AG04450 (cell line): ENCODE results near the gene CACNB3. TPM values are rescaled to one million over a fixed set of nuclear protein-coding genes. Genes with fewer than 3 reads are reported as not detected.
"Not testable (repeated sequence)": the region's sequence is repeated elsewhere in the genome, so short reads cannot be mapped to it uniquely, and the experiment has no call there.

Source experiments
- CTCF ChIA-PET: fragments of 300-600, 350-600 bp; formaldehyde crosslinking; extraction: SDS; loops from one replicate; lab custom pipeline; 2022; ENCODE audit warnings: antibody characterized with exemption, inconsistent platforms; lab: Charles Lee
- POLR2A ChIA-PET: fragments of 350-600 bp; formaldehyde crosslinking; extraction: SDS; loops from one replicate; lab custom pipeline; 2021; ENCODE audit warnings: antibody characterized with exemption, inconsistent platforms; lab: Yijun Ruan, JAX
- DNase-seq: peaks from one replicate; pipeline ENCODE4 v3.0.0-alpha.2; 2011; ENCODE audit warnings: low read depth, low spot score
- H3K27ac ChIP-seq: one replicate; pipeline ENCODE4 v1.5.1; 2012; ENCODE audit warnings: low read depth, low read length, control low read depth
- H3K27me3 ChIP-seq: one replicate; pipeline ENCODE4 v1.6.0; 2012; ENCODE audit warnings: low read length; ENCODE audit not compliant: control insufficient read depth, insufficient read depth
- H3K4me3 ChIP-seq: 2 replicates; pipeline ENCODE4 v1.5.1; 2011; ENCODE audit warnings: mild to moderate bottlenecking, low read depth, low read length, control low read depth
- H3K9me3 ChIP-seq: 2 replicates; pipeline ENCODE4 v1.5.1; 2012; ENCODE audit warnings: low read length; ENCODE audit not compliant: control insufficient read depth, insufficient read depth
- polyA plus RNA-seq: library from polyadenylated mRNA; depleted of rRNA; stranded (reverse); fragments of >200 nt; gene quantifications from 2 replicates; pipeline ENCODE4 v1.2.3, GENCODE V29; 2011
- TF ChIP-seq, protein P1 (sequence below): IDR thresholded peaks from 2 replicates; pipeline ENCODE4 v1.5.1; 2011; ENCODE audit warnings: low read depth, low read length, control low read depth, inconsistent platforms

Gene CACNB3
- polyA plus RNA-seq, 1 experiment = 44.9 TPM

DNA sequence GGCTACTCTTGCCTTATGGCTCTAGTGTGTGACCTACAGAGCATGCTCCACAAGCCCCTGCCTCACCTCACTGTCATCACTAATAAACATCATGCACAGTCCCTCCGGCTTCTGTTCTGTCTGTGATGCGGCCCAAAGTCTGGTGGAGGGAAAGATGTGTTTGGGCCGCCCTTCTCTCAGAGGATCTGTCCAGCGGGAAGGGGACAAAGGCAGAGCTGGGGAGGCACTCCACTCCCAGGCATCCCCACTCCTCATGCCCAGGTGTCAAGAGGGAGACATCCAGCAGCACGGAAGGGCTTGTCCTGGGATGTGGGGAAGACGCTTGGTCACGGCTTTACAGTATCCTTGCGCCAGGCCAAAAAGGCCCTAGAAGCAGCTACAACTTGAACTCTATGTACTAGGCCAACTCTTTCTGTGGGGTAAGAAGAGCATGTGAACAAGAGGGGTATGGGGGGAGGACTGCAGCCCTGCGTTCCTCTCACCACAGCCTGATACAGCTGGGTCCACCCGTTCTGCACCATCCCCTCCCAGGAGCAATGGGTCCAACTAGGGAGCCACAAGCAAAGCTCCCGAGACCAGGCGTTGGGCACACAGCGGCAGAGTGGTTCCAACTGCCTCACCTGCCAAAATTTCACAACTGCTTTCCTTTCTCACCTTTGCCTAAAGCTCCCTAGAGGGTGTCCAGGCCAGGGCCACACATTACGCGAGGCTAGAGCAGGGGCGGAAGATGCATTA, 10.7 kb downstream of the CACNB3 start:
- Histone ChIP-seq H3K27me3 (no peaks in the 10 kb centered on the region), H3K9me3 (no peaks in the 10 kb centered on the region), H3K27ac (peak overlapping the region; percentile 21), H3K4me3 (no peak overlapping the region)
- DNase-seq = no peak
- TF ChIP-seq, protein P1, sequence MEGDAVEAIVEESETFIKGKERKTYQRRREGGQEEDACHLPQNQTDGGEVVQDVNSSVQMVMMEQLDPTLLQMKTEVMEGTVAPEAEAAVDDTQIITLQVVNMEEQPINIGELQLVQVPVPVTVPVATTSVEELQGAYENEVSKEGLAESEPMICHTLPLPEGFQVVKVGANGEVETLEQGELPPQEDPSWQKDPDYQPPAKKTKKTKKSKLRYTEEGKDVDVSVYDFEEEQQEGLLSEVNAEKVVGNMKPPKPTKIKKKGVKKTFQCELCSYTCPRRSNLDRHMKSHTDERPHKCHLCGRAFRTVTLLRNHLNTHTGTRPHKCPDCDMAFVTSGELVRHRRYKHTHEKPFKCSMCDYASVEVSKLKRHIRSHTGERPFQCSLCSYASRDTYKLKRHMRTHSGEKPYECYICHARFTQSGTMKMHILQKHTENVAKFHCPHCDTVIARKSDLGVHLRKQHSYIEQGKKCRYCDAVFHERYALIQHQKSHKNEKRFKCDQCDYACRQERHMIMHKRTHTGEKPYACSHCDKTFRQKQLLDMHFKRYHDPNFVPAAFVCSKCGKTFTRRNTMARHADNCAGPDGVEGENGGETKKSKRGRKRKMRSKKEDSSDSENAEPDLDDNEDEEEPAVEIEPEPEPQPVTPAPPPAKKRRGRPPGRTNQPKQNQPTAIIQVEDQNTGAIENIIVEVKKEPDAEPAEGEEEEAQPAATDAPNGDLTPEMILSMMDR = no peak
- POLR2A ChIA-PET = interaction anchor here (1.0 kb wide), 1 partner anchor 17 kb away, joined by 4 read pairs; no protein-coding TSS in a partner anchor
- CTCF ChIA-PET = interaction anchor here (2.4 kb wide), 1 partner anchor 24 kb away, joined by 7 read pairs; no protein-coding TSS in a partner anchor

DNA sequence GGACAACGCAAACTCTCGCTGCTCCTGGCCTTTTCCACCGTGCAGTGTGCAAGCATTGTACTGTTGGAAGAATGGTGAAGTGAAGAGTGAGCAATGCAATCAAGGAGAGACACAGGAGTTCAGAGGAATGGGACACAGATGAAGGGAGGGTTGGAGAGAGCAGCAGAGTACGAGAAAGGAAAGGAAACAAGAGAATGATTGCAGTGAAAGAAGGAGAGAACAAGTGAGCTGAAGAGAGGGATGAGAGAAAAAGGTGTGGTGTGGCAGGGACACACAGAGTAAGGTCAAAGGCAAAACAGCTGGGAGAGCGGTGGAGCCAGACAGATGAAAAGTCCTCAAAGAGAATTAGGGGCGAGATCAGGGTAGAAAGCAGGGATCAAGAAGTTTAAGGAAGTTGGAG, 13.0 kb downstream of the CACNB3 start:
- TF ChIP-seq, protein P1 = no peak
- H3K27ac ChIP-seq = no peak overlapping the region
- no peak for DNase-seq
- ChIA-PET CTCF (interaction anchor here (1.0 kb wide), 1 partner anchor 73 kb away, joined by 3 read pairs; a partner anchor contains a TSS), POLR2A (interaction anchor here (1.1 kb wide), 1 partner anchor 17 kb away, joined by 3 read pairs; no protein-coding TSS in a partner anchor)
- H3K27me3 ChIP-seq = no peaks in the 10 kb centered on the region
- no peaks in the 10 kb centered on the region for H3K9me3 ChIP-seq
- no peak overlapping the region for H3K4me3 ChIP-seq

DNA sequence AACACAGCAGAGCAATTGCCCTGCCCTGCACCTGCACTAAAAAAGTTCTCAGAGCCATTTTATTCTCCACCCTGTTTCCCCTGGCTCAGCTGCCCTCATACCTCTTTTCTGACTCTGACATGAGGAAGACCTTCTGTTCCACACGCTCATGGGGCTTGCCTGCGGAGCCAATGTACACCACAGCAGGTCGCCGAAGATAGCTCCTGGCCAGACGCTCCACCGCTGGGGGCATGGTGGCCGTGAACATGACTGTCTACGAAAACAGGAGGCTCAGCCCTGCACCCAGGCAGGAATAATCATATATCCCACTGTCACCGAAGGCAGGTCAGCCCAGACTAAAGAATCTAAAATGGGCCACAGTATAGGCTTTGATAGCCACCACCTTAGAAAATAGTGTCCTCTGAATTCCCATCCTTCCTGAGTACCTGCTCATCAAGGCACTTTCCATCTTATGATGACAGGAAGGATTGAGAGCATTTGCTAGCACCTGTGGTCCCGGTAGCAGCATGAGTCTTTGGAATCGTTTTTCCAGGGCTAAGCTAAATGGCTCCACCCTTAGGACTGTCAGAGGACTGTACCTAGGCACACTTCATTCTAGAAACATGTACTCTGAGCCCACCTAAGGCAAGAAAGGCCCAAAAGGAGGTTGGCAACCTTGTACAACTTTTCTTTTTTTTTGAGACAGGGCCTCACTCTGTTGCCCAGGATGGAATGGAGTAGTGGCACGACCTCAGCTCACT, 14.2 kb downstream of the CACNB3 start:
- H3K4me3 ChIP-seq = no peak overlapping the region
- no peak overlapping the region for H3K27ac ChIP-seq
- no peaks in the 10 kb centered on the region for H3K27me3 ChIP-seq
- DNase-seq = no peak
- H3K9me3 ChIP-seq = no peaks in the 10 kb centered on the region
- TF ChIP-seq, protein P1 = no peak
- ChIA-PET CTCF (interaction anchor here (1.0 kb wide), 1 partner anchor 72 kb away, joined by 3 read pairs; a partner anchor contains a TSS), POLR2A (interaction anchor here (0.5 kb wide), 1 partner anchor 71 kb away, joined by 9 read pairs; no protein-coding TSS in a partner anchor)

DNA sequence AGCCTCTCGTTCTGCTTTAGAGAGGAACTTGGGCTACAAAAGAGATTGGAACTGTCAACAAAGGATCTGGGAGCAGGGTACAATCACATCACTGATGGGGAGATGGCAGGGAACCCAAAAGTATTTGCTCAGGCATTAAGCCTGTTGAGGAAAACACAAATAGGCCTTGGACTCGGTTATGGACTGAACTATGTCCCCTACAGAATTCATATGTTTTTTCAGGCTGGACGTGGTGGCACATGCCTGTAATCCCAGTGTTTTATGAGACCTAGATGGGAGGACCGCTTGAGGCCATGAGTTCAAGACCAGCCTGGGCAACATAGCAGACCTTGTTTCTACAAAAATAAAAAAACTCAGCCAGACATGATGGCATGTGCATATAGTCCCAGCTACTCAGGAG, 19.8 kb downstream of the CACNB3 start:
- no peak overlapping the region for H3K27ac ChIP-seq
- no peak overlapping the region for H3K4me3 ChIP-seq
- no peaks in the 10 kb centered on the region for H3K9me3 ChIP-seq
- no peaks in the 10 kb centered on the region for H3K27me3 ChIP-seq
- TF ChIP-seq, protein P1 = no peak
- ChIA-PET POLR2A (no interaction called here), CTCF (no interaction called here)
- no peak for DNase-seq

DNA sequence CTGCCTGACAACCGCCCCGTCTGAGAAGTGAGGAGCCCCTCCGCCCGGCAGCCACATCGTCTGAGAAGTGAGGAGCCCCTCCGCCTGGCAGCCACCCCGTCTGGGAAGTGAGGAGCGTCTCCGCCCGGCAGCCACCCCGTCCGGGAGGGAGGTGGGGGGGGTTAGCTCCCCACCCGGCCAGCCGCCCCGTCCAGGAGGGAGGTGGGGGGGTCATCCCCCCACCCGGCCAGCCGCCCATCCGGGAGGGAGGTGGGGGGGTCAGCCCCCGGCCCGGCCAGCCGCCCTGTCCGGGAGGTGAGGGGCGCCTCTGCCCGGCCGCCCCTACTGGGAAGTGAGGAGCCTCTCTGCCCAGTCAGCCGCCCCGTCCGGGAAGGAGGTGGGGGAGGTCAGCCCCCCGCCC, 23.7 kb downstream of the CACNB3 start:
- CTCF ChIA-PET, DNase-seq, H3K9me3 ChIP-seq, H3K27ac ChIP-seq, POLR2A ChIA-PET, H3K4me3 ChIP-seq, H3K27me3 ChIP-seq: not testable (repeated sequence)
